ENCODE data around the gene LAMC3.
A peak's percentile ranks its signal among the peaks of the same experiment; 100 is the strongest.
"Not testable (repeated sequence)": the region's sequence is repeated elsewhere in the genome, so short reads cannot be mapped to it uniquely, and the experiment has no call there.

LAMC3 gene

DNA sequence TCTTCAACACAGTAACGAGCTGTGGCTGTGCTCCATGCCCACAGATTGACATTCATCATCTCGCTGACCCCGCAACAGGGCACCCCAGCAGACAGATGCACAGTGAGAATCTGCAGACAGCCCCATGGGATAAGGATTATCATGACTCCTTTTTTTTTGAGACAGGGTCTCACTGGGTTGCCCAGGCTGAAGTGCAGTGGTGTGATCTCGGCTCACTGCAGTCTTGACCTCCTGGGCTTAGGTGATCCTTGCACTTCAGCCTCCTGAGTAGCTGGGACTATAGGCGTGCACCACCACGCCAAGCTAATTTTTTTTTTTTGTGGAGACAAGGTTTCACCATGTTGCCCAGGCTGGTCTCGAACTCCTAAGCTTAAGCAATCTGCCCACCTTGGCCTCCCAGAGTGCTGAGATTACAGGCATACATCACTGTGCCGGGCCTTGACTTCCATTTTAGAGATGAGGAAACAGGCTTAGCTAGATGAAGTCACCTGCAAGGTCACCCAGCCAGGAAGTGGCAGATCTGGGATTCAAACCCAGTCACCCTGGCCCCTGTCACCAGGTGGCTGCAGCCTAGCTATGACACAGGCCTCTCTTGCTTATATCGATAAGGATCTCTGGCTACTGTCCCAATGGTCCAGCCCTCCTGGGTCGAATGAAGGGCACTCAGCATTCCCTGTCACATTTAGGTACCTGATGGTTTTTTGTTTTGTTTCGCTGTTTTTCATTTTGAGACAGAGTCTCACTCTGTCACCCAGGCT is 92.4 kb downstream of the LAMC3 start:
- DNase-seq = no peak

DNA sequence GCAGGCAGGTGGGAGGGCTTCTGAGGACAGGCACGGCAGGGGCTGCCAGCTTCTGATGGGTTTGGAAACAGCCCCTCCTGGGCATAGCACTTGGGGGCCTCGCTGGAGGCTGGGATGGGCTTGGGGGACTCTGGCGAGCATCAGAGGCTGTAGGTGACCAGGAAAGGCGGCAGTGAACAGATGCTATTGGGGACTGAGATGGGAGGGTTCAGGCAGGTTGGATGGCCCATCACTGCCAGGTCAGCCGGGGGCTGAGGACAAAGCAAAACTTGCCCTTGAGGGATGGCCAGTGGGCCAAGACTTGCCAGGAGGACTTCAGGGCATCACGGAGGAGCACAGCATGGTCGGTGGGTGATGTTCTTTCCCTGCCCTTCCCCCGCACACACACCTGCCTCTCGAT is 94.0 kb downstream of the LAMC3 start:
- no peak for DNase-seq

DNA sequence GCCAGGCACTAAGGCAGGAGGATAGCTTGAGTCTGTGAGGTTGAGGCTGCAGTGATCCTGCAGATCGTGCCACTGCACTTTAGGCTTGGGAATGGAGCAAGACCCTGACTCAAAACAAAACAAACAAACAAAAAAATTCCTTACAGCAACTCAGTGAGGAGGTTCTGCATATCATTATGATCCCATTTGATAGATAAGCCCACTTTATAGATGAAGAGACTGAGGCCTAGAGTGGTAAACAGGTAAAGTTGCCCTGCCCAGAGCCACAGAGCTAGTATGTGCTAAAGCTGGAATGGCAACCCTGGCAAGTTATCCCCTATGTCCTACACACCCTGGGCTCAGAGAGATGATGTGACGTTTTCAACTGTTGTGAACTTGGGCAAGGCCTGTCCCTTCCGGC is 94.6 kb downstream of the LAMC3 start:
- DNase-seq = no peak

DNA sequence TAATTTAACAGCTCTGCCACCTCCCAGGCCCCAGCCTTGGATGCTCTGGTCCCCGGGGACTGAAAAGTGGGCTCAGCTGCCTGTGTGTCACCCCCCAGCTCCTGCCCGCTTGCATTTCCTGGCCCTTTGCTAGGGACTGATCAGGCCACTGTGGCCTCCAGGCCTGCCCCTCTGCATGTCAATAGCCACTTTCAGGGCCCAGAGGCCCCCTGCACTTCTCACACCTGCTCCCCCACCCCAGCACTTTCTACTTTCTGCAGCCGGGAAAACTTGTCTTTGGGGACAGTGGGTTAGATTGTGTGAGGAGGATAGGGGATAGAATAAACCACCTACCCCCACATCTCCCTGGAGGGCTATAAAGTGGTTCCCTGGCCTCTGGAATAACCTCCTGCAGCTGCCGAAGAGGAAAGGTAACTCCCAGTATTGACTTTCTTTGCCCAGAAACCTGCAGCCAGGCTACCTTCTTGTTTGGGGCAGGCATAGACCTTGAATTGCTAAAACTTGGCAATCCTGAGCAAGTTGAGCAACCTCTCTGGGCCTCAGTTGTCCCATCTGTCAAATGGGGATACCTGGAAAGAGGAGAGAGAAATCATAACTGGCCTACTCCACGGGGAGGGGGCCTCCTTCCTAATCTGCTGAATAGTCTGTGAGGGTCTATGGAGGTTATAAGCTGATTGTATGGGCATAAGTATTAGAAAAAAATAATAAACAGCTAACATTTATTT is 95.2 kb downstream of the LAMC3 start:
- DNase-seq = no peak

DNA sequence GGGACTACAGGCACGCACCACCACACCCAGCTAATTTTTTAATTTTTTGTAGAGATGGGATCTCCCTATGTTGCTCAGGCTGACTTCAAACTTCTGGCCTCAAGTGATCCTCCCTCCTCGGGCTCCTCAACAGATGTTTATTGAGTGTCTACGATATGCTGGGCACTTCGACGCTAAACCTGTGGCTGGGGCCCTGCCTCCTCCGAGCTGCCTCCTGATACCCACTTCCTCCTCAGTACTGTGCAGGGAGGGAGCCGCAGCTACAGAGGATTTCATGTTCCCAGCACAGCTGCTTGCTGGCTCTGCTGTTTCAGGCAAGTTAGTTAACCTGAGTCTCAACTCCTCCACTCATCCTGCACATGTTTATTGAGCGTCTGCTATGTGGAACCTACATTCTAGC is 97.0 kb downstream of the LAMC3 start:
- DNase-seq = no peak

DNA sequence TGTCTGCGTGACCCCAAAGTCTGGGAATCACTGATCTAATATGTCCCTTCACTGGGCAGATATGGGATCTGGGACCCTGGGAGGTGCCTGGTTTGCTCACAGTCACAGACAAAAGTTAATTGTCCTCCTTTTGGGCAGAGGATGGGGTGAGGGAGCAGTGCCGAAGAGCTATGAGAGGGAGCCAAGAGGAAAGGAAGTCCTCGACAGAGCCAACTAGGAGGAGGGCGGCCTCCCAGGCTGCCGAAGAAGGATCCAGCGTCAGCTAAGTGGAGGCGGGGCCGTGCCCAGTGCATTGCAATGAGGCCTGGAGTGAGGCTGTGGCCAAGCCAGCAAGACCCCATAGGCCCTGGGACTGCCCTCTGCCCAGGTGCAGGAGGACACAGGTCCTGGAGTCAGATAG is 98.8 kb downstream of the LAMC3 start:
- no peak for DNase-seq

DNA sequence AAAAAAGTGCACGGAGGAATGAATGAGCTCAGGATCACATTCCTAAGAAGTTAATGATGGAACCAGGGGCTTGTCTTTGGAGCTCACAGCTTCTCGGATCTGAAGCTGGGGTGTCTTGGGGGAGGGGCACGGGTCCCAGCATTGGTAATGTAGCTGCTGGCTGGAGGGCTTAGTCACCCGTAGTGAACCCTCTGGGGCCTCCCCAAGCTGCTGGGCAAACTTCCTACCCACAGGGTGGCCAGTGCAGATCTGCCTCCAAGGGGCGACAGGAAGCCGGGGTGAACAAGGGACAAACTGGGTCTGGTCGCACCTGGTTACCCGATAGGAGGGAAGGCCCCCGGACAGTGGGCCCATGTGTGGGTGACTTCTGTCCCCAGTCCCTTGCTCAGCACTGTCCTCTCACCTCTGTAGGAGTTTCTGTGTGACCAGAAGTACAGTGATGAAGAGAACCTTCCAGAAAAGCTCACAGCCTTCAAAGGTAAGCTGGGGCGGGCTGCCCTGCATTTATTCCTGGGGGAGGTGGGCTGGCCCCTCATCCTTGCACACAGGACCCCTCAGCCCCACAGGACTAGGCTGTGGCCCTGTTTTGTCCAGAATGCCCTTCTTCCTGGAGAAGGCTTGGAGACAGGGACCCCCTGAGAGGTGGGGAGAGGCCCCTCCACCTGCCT is 102.3 kb downstream of the LAMC3 start:
- DNase-seq = no peak

DNA sequence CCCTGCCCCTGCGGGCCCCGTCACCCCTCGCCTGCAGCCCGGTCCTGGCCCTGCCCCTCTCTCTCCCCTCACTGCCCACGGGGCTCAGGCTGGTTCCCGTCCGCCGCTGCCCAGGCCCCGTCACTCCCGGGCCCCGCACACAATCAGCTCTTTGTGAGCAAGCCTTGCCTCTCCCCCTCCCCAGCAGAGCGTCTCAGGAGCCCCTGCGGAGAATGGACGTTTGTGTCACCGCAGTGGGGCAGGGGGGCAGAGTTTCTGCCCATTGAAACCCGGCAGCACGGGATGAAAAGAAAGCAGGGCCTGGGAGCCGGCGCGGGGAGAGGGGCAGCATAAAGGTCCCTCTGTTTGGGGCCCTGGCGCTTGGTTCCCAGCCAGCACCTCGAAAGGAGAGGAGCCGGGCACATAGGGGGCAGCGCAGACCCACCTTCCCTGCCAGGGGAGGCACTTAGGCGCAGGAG is 102.9 kb downstream of the LAMC3 start:
- no peak for DNase-seq

DNA sequence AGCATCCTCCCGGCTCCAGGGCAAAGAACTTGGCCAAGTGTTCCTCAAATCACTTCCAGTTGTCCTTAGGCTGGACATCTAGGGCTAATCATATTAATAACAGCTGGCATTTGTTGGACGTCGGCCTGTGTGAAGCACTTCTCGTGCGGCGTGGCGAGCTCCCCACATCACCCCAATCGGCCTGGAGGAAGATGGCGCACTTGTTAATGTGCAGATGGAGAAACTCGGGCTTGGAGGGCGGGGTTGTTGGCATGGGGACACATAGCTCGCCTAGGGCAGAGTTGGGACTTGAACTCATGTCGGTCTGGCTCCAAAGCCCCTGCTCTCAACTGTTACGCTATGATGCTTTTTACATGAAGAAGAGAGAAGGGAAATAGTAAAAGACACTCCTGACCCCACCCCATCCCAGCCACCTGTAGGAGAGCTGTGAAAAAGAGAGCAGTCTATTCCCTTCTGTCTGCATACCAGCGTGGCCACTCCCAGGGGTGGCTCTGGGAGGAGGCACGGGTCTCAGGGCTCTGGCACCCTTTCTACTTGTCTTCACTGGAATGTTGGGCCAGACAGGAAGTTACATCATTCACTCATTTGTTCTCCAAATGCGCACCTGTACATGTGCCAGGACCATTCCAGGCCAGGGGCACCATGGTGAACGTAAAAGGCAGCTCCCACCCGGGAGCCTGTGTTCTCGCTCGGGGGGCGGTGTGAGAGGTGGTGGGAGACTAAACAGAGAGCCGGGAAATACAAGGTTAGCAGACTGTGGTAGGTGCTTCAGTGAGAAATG is 103.6 kb downstream of the LAMC3 start:
- no peak for DNase-seq

DNA sequence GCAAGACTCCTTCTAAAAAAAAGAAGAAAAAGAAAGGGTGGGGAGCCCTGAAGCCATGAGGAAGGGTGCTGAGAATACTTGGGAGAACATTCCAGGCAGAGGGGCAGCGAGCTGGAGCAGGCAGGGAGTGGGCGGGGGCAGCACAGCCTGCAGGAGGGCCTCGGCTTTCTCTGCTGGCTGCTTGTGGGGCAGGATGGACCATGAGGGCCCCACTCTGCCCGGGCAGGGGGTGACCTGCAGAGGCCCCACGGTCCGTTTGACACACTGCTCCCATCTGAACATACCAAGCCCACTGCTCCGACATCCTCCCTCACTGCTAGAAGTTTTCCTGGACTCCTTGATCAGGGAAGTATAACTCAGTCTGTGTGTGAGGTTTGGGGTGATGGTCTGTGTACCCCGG is 104.7 kb downstream of the LAMC3 start:
- DNase-seq = no peak

DNA sequence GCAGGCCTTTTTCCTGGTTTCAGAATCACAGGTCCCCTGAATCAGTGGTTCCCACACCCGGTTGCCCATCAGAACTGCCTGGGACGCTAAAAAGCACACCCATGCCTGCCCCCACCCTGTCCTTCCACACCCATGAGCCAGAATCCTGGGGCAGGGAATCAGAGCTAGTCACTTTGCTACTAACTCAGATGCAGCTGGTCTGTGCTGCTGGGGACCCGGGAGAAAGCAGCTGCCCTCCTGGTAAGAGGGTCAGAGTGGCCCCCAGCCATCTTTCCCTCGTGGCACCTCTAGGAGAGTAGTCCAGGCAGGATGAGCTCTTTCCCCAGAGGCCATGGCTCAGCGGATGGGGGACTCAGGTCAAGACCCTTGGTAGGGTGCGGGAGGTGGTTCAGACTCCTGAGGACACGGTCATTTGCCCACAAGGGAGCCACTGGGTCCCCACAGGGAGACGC is 105.1 kb downstream of the LAMC3 start:
- DNase-seq = no peak

DNA sequence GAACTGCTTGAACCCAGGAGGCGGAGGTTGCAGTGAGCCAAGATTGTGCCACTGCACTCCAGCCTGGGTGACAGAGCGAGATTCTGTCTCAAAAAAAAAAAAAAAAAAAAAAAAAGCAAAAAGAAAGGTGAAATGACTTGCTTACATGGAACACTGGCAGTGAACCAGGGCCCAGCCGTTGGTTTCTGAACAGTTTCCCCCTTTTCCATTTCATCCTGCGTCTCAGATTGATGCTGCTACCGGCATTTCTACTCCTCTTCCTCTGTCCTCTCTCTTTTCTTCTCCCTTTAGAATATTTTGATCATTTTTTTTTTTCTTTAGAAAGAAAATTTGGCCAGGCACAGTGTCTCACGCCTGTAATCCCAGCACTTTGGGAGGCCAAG is 106.4 kb downstream of the LAMC3 start:
- not testable (repeated sequence) for DNase-seq

DNA sequence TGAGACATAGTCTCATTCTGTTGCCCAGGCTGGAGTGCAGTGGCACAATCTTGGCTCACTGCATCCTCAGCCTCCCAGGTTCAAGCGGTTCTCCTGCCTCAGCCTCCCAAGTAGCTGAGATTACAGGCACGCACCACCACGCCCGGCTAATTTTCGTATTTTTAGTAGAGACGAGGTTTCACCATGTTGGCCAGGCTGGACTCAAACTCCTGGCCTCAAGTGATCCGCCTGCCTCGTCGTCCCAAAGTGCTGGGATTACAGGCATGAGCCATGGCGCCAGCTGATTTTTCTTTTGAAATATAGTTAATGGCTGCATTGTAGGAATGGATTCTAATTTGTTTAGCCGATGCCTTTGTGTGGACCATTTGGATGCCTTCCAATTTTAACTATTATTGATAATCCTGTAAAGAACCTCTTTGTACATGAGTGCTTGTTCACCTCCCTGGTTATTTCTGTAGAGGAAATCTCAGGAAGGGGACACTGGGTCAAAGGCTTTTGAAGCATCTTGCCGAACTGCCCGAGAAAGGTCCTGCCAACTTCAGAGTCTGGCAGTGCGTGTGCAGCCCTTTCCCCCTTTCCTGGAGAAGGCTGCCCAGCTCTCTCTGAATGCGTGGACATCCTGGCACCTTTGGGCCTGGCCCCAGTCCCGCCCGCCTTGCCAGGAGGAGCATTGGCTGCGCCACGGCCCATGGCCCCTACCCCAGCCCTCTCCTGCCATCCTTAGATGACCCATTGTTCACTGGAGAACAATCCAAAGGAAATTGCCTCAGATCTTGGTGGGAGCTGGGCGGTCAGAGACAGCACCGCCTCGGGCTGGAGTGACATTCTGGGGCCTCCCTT is 107.5 kb downstream of the LAMC3 start:
- DNase-seq = no peak

DNA sequence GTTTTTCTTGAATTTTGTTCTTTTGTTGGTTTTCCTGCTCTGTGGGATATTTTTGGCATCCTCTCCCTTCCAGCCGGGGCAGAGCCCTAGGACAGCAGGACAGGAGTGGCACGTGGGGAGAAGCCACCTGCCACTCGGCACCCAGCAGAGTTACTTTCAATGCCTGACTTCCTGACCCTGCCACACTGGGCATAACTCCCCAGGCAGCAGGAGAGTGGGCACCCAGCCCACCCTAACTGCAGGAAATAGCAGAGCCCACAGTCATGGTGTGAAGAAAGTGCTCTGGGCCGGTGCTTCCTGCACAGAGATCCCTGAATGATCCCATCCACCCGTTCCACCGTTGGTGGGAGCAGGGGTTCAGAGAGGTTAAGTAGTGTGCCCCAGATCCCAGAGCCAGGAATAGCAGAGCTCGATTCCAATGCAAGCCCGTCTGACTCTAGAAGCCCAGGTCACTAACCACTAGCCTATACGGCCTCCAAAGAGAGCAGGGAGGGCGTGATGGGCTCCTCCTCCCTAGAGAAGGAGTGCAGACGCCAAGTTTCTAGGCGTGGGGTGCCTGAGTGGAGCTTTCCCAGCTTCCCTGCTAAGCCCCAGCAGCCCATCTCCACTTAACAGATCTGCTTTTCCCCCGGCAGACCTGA is 108.3 kb downstream of the LAMC3 start:
- no peak for DNase-seq

DNA sequence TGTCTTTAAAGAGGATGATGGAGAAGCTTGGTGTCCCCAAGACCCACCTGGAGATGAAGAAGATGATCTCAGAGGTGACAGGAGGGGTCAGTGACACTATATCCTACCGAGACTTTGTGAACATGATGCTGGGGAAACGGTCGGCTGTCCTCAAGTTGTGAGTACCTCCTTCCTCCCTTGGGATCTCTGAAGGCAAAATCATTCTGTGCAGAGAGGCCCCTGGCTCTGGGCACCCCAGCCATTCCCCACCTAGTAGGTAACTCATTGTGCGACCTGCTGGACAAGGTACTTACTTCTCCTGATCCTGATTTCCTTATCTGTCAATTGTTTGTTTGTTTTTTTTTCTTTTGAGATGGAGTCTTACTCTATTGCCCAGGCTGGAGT is 108.8 kb downstream of the LAMC3 start:
- no peak for DNase-seq

DNA sequence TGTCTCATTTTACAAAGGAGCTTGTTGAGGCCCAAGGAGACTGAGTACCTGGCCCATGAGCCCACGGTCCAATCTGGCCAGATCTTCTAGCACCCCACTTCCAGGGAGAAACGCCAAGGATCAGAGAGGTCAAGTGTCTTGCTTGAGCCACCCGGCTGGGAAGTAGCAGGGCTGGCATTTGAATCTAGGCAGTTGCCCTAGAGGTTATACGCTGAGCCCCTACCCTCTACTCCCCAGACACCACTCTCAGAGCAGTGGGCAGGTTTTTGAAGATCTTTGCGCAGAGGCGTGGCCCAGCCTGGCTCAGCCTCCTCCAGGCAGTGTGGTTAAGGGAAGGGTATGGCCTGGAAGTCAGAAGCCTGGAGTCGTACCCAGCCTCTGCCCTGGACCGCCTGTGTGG is 110.6 kb downstream of the LAMC3 start:
- DNase-seq = no peak

DNA sequence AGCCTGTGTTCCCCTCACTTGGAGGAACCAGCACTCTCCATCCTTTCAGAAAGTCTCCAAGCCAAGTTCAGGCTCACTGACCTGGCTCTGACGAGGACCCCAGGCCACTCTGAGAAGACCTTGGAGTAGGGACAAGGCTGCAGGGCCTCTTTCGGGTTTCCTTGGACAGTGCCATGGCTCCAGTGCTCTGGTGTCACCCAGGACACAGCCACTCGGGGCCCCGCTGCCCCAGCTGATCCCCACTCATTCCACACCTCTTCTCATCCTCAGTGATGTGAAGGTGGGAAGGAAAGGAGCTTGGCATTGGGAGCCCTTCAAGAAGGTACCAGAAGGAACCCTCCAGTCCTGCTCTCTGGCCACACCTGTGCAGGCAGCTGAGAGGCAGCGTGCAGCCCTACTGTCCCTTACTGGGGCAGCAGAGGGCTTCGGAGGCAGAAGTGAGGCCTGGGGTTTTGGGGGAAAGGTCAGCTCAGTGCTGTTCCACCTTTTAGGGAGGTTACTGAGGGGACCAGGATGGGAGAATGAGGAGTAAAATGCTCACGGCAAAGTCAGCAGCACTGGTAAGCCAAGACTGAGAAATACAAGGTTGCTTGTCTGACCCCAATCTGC is 111.8 kb downstream of the LAMC3 start:
- no peak for DNase-seq

DNA sequence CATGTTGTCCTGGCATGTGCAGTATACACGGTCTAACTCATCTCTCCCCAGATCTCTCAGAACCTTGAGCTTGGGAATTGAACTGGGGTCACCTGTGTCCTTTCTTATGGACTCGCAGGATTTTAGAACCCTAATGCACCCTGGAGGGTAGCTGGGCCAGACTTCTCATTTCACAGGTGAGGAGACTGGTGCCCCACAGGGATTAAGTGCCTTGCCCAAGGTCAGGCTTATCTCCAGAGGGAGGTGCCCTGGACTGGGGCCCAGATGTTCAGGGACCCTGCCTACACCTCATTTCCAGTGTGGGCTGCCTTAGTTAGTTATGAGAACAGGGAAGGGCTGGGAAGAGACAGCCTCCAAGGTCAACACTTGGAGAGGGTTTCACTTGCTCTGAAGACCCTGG is 112.4 kb downstream of the LAMC3 start:
- DNase-seq = no peak

DNA sequence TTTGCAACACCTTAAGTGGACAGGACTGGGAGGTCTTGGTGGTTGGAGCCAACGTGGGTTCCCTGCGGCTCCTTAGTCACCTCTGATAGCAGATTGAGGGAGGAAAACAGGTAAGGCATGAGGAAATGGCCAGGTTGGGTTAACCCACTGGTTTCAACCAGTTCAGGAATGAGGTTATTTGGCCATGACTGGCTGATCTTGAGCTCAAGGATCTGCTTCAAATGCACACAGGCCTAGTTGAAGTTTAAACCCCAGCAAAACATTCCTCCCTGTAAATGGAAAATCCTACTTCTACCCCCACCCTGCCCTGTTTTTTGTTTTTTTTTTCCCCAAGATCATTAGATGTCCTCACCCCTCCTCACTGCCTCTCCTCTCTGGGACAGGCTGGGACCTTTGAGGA is 113.2 kb downstream of the LAMC3 start:
- no peak for DNase-seq

DNA sequence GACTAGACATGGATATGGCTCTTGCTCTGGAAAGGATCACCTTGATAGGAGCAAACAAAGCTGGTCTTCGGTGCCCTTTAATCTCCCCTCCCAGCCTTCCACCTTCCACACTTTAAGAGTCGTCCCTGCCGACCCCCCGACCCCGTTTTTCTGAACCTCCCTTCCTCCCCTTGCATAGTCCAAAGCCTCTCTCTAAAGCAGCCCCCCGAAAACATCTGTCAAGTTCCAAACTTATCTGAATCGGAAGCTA is 116.0 kb downstream of the LAMC3 start:
- no peak for DNase-seq

DNA sequence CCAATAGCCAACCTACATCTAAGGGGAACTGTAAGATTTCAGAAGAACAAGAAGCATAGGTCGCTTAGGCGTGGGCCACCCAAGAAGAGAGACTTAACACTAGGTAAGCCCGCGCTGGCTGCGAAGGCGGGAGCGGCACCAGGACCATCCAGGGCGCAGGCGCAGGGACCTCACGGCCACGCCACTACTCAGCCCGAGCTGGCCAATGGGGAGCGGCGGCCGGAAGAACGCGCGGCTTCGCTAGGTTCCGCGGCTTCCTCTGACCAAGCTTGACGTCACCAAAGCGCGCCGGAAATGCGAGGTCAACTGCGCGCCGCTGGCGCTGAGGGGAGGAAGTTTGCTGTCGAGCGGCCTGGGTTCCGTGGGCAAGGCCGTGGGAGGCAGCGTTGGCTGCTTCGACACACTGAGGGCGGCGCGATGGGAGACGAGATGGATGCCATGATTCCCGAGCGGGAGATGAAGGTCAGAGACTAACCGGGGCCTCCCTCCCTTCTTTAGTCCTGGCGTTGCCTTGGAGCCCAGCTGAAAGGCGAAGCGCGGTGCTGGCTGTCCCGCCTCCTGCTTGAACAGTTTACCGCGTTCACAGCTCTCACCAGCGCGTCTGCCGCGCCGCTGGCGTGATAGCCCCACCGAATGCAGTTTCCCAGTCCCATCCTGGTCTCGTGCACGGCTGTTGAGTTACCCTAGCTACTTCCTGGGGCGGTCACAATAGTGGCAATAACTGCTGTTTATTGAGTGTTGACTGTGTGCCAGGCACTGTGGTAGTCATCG is 116.5 kb downstream of the LAMC3 start, which contains the start of gene NUP214:
Gene NUP214 (plus strand): TSS at position 299 of the 771 bp plus-strand sequence. CDS start 119 bp downstream, at position 418.
- peak; percentile 100 for DNase-seq

Data from activated gamma-delta T cell (primary cell).